Left cardiac atrium (tissue), 4 donors: Measurements from ENCODE around the gene STRADB. TPM values are rescaled to one million over a fixed set of nuclear protein-coding genes. Genes with fewer than 3 reads are reported as not detected.

Experiments used
- ATAC-seq, 2 donors: fragments of 200-7000 bp; cut with Tn5 transposase; one replicate each; pipeline ENCODE4 v1.9.1; 2020; ENCODE audit warnings: mild to moderate bottlenecking in 2 of 2, moderate library complexity in 2 of 2
- DNase-seq: peaks from one replicate; pipeline ENCODE4 v3.0.0-alpha.2; 2020
- intact Hi-C, 2 donors: fragments of 100-400 bp; cut with DNase I; formaldehyde crosslinking; loops; one replicate each; pipeline versions ENCODE4 v1.14.1 to v1.15.1; 2022 to 2023
- total RNA-seq, 2 donors: library from RNA; stranded (reverse); fragmentation: NEBNext Ultra II Directional; extraction: Animal tissue kit (Norgen Biotek cat#: 25700); gene quantifications; one replicate each; pipeline ENCODE4 v1.2.1, GENCODE V29; 2021
- donor health status: DM: no; HTN: yes; CAD: no.
- donor health status: DM: no; HTN: yes; CAD: no; lungs with severe emphysema.
- donor health status: DM: yes; HTN: yes; CAD: no.
- donor health status: Dilated cardiomyopathy.

Gene STRADB
- total RNA-seq, 2 donors from 2014 or later, result 32.5 to 51.5 TPM

DNA sequence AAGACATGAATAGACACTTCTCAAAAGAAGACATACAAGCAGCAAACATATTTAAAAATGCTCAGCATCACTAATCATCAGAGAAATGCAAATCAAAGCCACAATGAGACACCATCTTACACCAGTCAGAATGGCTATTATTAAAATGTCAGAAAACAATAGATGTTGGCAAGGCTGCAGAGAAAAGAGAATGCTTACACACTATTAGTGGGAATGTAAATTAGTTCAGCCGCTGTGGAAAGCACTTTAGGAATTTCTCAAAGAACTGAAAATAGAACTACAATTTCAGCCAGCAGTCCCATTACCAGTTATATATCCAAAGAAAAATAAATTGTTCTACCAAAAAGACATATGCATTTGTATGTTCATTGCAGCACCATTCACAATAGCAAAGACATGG lies 61.7 kb downstream of the STRADB start:
- ATAC-seq (no peak), DNase-seq (no peak)
- intact Hi-C loops, result no loop called here

DNA sequence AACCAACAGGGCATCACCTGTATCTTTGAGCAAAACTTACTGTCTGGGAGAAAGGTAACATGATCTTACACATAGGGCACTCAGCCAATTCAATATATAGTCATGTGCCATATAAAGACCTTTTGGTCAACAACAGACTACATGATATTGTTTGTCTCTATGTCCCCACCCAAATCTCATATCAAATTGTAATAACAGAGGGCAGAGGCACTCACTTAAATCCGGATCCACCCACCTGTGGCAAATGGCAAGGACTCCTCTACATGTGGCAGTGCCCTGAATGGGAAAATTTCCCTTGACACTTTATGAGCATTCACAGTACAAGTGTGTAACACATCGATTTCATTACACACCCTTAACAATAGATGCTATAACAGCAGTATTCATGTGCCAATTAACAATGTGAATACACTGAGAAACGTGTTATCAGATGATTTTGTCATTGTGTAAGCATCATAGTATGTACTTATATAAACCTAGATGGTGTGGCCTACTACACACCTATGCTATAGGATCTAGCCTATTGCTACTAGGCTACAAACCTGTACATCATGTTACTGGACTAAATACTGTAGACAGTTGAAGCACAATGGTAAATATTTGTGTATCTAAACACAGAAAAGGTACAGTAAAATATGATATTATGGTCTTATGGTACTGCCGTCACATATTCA lies 64.2 kb downstream of the STRADB start:
- intact Hi-C loops, result no loop called here
- DNase-seq (no peak), ATAC-seq (no peak)

DNA sequence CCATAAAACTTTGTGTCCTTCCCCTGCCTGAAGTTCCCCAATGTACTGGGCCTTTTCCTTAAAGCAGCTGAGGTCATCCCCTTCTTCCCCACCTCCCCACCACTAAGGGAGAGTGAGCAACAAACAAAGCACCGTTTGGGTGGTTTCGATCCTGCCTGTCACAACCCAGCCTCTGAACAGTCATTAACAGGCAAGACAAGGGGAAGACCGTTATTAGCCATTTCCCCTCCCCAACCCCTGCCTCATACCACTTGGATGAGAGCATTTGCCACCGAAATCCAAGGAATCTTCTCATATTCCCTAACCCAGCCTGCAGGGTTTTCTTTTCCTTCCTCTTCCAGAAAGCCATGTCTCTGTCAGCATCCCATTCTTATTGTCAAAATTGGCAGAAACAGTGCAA lies 65.6 kb downstream of the STRADB start:
- ATAC-seq (no peak), DNase-seq (no peak)
- intact Hi-C loops, result no loop called here

DNA sequence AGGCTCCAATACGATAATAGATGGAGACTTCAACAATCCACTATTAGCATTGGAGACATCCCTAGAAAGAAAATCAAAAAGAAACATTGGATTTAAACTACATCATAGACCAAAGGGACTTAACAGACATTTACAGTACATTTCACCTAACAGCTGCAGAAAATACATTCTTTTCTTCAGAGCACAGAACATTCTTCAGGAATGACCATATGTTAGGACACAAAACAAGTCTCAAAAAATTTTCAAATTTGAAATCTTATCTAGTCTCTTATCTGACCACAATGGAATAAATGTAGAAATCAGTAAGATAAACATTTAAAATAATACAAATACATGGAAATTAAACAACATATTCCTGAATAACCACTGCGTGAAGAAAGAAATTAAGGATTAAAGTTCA lies 68.7 kb downstream of the STRADB start:
- DNase-seq (no peak), ATAC-seq (no peak)
- intact Hi-C loops, result no loop called here

DNA sequence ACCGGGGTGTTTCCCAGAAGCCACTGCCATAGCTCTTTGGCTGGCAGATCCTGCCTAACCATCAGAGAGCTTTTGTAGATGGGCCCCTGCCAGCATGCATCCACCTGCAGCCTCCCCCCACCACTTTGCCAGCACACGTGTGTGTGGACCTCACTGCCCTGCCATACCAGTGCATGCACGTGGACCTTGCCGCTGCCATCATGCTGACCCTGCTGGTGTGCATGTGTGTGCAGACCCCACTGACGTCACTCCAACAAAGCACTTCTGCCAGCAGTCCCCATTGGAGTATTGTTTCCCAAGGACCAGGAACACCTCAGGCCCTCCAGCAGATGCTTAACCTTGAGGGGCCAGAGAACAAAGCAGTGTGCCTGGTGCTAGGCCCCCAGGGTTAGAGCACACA lies 71.4 kb downstream of the STRADB start:
- DNase-seq (no peak), ATAC-seq (no peak)
- intact Hi-C loops, result no loop called here

DNA sequence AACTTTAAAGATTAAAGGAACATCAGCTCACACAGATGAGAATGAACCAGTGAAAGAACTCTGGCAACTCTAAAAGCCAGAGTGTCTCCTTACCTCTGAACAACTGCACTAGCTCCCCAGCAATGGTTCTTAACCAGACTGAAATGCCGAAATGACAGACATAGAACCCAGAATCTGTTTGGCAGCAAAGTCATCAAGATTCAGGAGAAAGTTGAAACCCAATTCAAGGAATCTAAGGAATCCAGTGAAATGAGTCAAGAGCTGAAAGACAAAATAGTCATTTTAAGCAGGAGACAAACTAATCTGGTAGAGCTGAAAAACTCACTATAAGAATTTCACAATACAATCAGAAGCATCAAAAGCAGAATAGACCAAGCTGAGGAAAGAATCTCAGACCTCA lies 72.0 kb downstream of the STRADB start:
- DNase-seq (no peak), ATAC-seq (no peak)
- intact Hi-C loops, result no loop called here

Other genes with a start within 250 kb of the STRADB start
- 1 to 10 TPM; 5.4 to 7.4 TPM for gene CASP8, start 191.2 kb upstream of the STRADB start, total RNA-seq
- gene FLACC1, start 94.4 kb upstream of the STRADB start, total RNA-seq, result 1 to 10 TPM; 4.9 to 5.7 TPM
- gene TRAK2, start 282 bp upstream of the STRADB start, total RNA-seq, result 100 to 1,000 TPM; 104 to 125 TPM
- gene TMEM237, start 191.8 kb downstream of the STRADB start, total RNA-seq, result 10 to 100 TPM; 14.3 to 14.8 TPM
- gene MPP4, start 246.9 kb downstream of the STRADB start, total RNA-seq, result under 1 TPM in 1 of 2 donors, not detected in 1; 0.10 TPM